Mesenchymal stem cell (in vitro differentiated cells and primary cell): Measurements from ENCODE around the gene AMOT.

ENCODE experiments used
- DNase-seq: peaks from one replicate; pipeline ENCODE4 v3.0.0-alpha.2; 2013
- H2AFZ ChIP-seq: one replicate; pipeline ENCODE4 v1.6.1; 2013; ENCODE audit warnings: low read depth, mild to moderate bottlenecking, control low read depth, inconsistent platforms, low read length, moderate library complexity
- H2AK5ac ChIP-seq: 2 replicates; pipeline ENCODE4 v1.6.1; 2013; ENCODE audit warnings: low read length, moderate library complexity, mild to moderate bottlenecking, inconsistent platforms; ENCODE audit not compliant: severe bottlenecking
- H2BK120ac ChIP-seq: one replicate; pipeline ENCODE4 v1.6.1; 2013; ENCODE audit warnings: low read depth, mild to moderate bottlenecking, inconsistent platforms, low read length, moderate library complexity
- H2BK12ac ChIP-seq, 2 experiments: one replicate each; pipeline ENCODE4 v1.6.1; 2013; ENCODE audit warnings: inconsistent platforms in 2 of 2, low read length in 2 of 2, mild to moderate bottlenecking in 2 of 2, moderate library complexity in 2 of 2, control low read depth in 1 of 2
- H2BK15ac ChIP-seq: one replicate; pipeline ENCODE4 v1.6.1; 2013; ENCODE audit warnings: mild to moderate bottlenecking, low read depth, inconsistent platforms; ENCODE audit not compliant: poor library complexity, severe bottlenecking
- H2BK5ac ChIP-seq: 2 replicates; pipeline ENCODE4 v1.6.1; 2013; ENCODE audit warnings: low read depth, mild to moderate bottlenecking, low read length, control low read depth, inconsistent platforms; ENCODE audit not compliant: poor library complexity, severe bottlenecking
- H3K14ac ChIP-seq, 2 experiments: one replicate each; pipeline ENCODE4 v1.6.1; 2013; ENCODE audit warnings: inconsistent platforms in 2 of 2, low read length in 2 of 2, control low read depth in 1 of 2, mild to moderate bottlenecking in 1 of 2, moderate library complexity in 1 of 2
- H3K18ac ChIP-seq, 2 experiments: one replicate each; pipeline ENCODE4 v1.6.1; 2013; ENCODE audit warnings: inconsistent platforms in 2 of 2, low read length in 2 of 2, control low read depth in 1 of 2, low read depth in 1 of 2, mild to moderate bottlenecking in 1 of 2
- H3K23ac ChIP-seq, 2 experiments: one replicate each; pipeline ENCODE4 v1.6.1; 2013; ENCODE audit warnings: inconsistent platforms in 2 of 2, low read length in 2 of 2, mild to moderate bottlenecking in 2 of 2, moderate library complexity in 2 of 2, control low read depth in 1 of 2
- H3K27ac ChIP-seq: 2 replicates; pipeline ENCODE4 v1.5.1; 2013; ENCODE audit warnings: mild to moderate bottlenecking, moderate library complexity, low read length, control low read depth, inconsistent platforms; ENCODE audit not compliant: poor library complexity, severe bottlenecking
- H3K27me3 ChIP-seq, 2 experiments: 2 replicates each; pipeline versions ENCODE4 v1.6.1 to v1.7.0; 2013; ENCODE audit warnings: low read length in 2 of 2, mild to moderate bottlenecking in 2 of 2, moderate library complexity in 2 of 2, control low read depth in 1 of 2, inconsistent platforms in 1 of 2; ENCODE audit not compliant: control insufficient read depth in 1 of 2, insufficient read depth in 1 of 2
- H3K36me3 ChIP-seq, 2 experiments: 2 replicates each; pipeline versions ENCODE4 v1.6.1 to v1.7.0; 2013; ENCODE audit warnings: low read length in 2 of 2, control low read depth in 1 of 2, inconsistent platforms in 1 of 2, low read depth in 1 of 2, mild to moderate bottlenecking in 1 of 2; ENCODE audit not compliant: insufficient read depth in 2 of 2, control insufficient read depth in 1 of 2
- H3K4ac ChIP-seq, 2 experiments: one replicate each; pipeline ENCODE4 v1.6.1; 2013; ENCODE audit warnings: inconsistent platforms in 2 of 2, low read length in 2 of 2, mild to moderate bottlenecking in 2 of 2, moderate library complexity in 2 of 2, control low read depth in 1 of 2, low read depth in 1 of 2
- H3K4me1 ChIP-seq: 2 replicates; pipeline ENCODE4 v1.6.1; 2013; ENCODE audit warnings: low read depth, low read length, control low read depth; ENCODE audit not compliant: control insufficient read depth, insufficient read depth
- H3K4me2 ChIP-seq: 2 replicates; pipeline ENCODE4 v1.6.1; 2013; ENCODE audit warnings: low read length, mild to moderate bottlenecking, inconsistent platforms; ENCODE audit not compliant: poor library complexity, severe bottlenecking
- H3K4me3 ChIP-seq, 2 experiments: 2 replicates each; pipeline versions ENCODE4 v1.5.1 to v1.7.0; 2013; ENCODE audit warnings: low read length in 2 of 2, mild to moderate bottlenecking in 2 of 2, control low read depth in 1 of 2, low read depth in 1 of 2; ENCODE audit not compliant: insufficient read depth in 1 of 2
- H3K79me1 ChIP-seq: replicated peaks from 2 replicates; pipeline ENCODE4 v1.6.1; 2013; ENCODE audit warnings: mild to moderate bottlenecking, control low read depth, low read length, inconsistent platforms; ENCODE audit not compliant: poor library complexity, severe bottlenecking
- H3K9ac ChIP-seq: 2 replicates; pipeline ENCODE4 v1.7.0; 2013; ENCODE audit warnings: mild to moderate bottlenecking, low read length, moderate library complexity
- H3K9me3 ChIP-seq: 2 replicates; pipeline ENCODE4 v1.7.0; 2013; ENCODE audit warnings: mild to moderate bottlenecking, low read length; ENCODE audit not compliant: control insufficient read depth
- H4K8ac ChIP-seq: one replicate; pipeline ENCODE4 v1.6.1; 2013; ENCODE audit warnings: inconsistent platforms, mild to moderate bottlenecking, low read length, moderate library complexity
- H4K91ac ChIP-seq: one replicate; pipeline ENCODE4 v1.6.1; 2013; ENCODE audit warnings: mild to moderate bottlenecking, low read length, inconsistent platforms
- WGBS: methylation state at CpG from one replicate; pipeline ENCODE4 v1.1.7; 2013; ENCODE audit warnings: mixed read lengths; 5-methylcytosine and 5-hydroxymethylcytosine counted together

AMOT gene

GRCh38 chrX:112786076-112786475 lies 54.6 kb downstream of the AMOT start:
- Histone ChIP-seq H2AFZ (no peak overlapping the region), H3K23ac (no peak overlapping the region), H3K27ac (no peak overlapping the region), H2BK15ac (no peak overlapping the region), H2BK120ac (no peak overlapping the region), H3K79me1 (no peaks in the 10 kb centered on the region), H3K4me2 (no peak overlapping the region), H3K9ac (no peak overlapping the region), H3K18ac (no peak overlapping the region), H3K4ac (no peak overlapping the region), H2BK12ac (no peak overlapping the region), H3K27me3 (peaks cover 0 to 21% of the 10 kb centered on the region in 2 experiments), H4K8ac (no peak overlapping the region), H3K4me1 (no peaks in the 10 kb centered on the region), H3K14ac (no peak overlapping the region), H2BK5ac (no peak overlapping the region), H3K36me3 (peaks cover 4 to 7% of the 10 kb centered on the region in 2 experiments), H3K9me3 (peaks cover 7% of the 10 kb centered on the region), H4K91ac (no peak overlapping the region), H3K4me3 (no peak overlapping the region), H2AK5ac (no peak overlapping the region)
- WGBS = no CpG with 5 or more reads among the region's 2 CpGs
- no peak for DNase-seq

- DNase-seq = no peak
- peaks cover 7 to 10% of the 10 kb centered on the region in 2 experiments for H3K36me3 ChIP-seq
- H3K4me1 ChIP-seq = no peaks in the 10 kb centered on the region
- H3K18ac ChIP-seq = no peak overlapping the region
- no peak overlapping the region for H2AFZ ChIP-seq
- no peak overlapping the region for H3K14ac ChIP-seq
- no peak overlapping the region for H4K8ac ChIP-seq
- 86% methylated on average over 4 of the region's 5 CpGs for WGBS
- no peak overlapping the region for H2AK5ac ChIP-seq
- H3K23ac ChIP-seq = no peak overlapping the region
- no peak overlapping the region for H2BK12ac ChIP-seq
- H3K79me1 ChIP-seq = no peaks in the 10 kb centered on the region
- H3K9me3 ChIP-seq = peaks cover 7% of the 10 kb centered on the region
- H3K4me3 ChIP-seq = no peak overlapping the region
- H4K91ac ChIP-seq = no peak overlapping the region
- no peak overlapping the region for H2BK15ac ChIP-seq
- no peak overlapping the region for H2BK120ac ChIP-seq
- no peak overlapping the region for H3K9ac ChIP-seq
- no peak overlapping the region for H3K27ac ChIP-seq
- H3K4me2 ChIP-seq = no peak overlapping the region
- peaks cover 0 to 21% of the 10 kb centered on the region in 2 experiments for H3K27me3 ChIP-seq
- H2BK5ac ChIP-seq = no peak overlapping the region
- H3K4ac ChIP-seq = no peak overlapping the region
These were observed 55.3 kb downstream of the AMOT start for GRCh38 chrX:112785344-112785743.

GRCh38 chrX:112784692-112785091 lies 55.9 kb downstream of the AMOT start:
- no peak overlapping the region for H4K8ac ChIP-seq
- no peak overlapping the region for H3K4me2 ChIP-seq
- no peak overlapping the region for H2BK12ac ChIP-seq
- H2BK15ac ChIP-seq = no peak overlapping the region
- H3K79me1 ChIP-seq = no peaks in the 10 kb centered on the region
- no peaks in the 10 kb centered on the region for H3K4me1 ChIP-seq
- 97% methylated on average over 3 of the region's 3 CpGs for WGBS
- H3K9ac ChIP-seq = no peak overlapping the region
- no peak overlapping the region for H3K4ac ChIP-seq
- H4K91ac ChIP-seq = no peak overlapping the region
- no peak overlapping the region for H3K4me3 ChIP-seq
- no peak overlapping the region for H2AK5ac ChIP-seq
- peaks cover 7% of the 10 kb centered on the region for H3K9me3 ChIP-seq
- H3K14ac ChIP-seq = no peak overlapping the region
- H3K36me3 ChIP-seq = peaks cover 7% of the 10 kb centered on the region in 2 experiments
- DNase-seq = no peak
- no peak overlapping the region for H3K18ac ChIP-seq
- H3K27ac ChIP-seq = no peak overlapping the region
- H2AFZ ChIP-seq = no peak overlapping the region
- no peak overlapping the region for H2BK120ac ChIP-seq
- no peak overlapping the region for H2BK5ac ChIP-seq
- peaks cover 0 to 21% of the 10 kb centered on the region in 2 experiments for H3K27me3 ChIP-seq
- no peak overlapping the region for H3K23ac ChIP-seq

- peaks cover 7% of the 10 kb centered on the region for H3K9me3 ChIP-seq
- H3K4me1 ChIP-seq = no peaks in the 10 kb centered on the region
- no peak overlapping the region for H3K9ac ChIP-seq
- H4K91ac ChIP-seq = no peak overlapping the region
- H3K79me1 ChIP-seq = no peaks in the 10 kb centered on the region
- no peak overlapping the region for H2BK12ac ChIP-seq
- H2AFZ ChIP-seq = no peak overlapping the region
- H3K14ac ChIP-seq = no peak overlapping the region
- no peak overlapping the region for H2BK15ac ChIP-seq
- DNase-seq = no peak
- H3K18ac ChIP-seq = no peak overlapping the region
- no peak overlapping the region for H3K23ac ChIP-seq
- H2BK120ac ChIP-seq = no peak overlapping the region
- peaks cover 0 to 24% of the 10 kb centered on the region in 2 experiments for H3K27me3 ChIP-seq
- no peak overlapping the region for H3K27ac ChIP-seq
- H3K4me3 ChIP-seq = no peak overlapping the region
- no peak overlapping the region for H3K4me2 ChIP-seq
- no peak overlapping the region for H3K4ac ChIP-seq
- H2BK5ac ChIP-seq = no peak overlapping the region
- no peak overlapping the region for H2AK5ac ChIP-seq
- no peak overlapping the region for H4K8ac ChIP-seq
- 99% methylated on average over 9 of the region's 9 CpGs for WGBS
- peaks cover 16 to 17% of the 10 kb centered on the region in 2 experiments for H3K36me3 ChIP-seq
These were observed 61.5 kb downstream of the AMOT start for GRCh38 chrX:112779139-112779538.
